Activated T-cell treated with anti-CD3 and anti-CD28 coated beads for 4 hours (primary cell): ENCODE results near the gene BTG4.
A peak's percentile ranks its signal among the peaks of the same experiment; 100 is the strongest.

Experiments
- DNase-seq: peaks from one replicate; pipeline ENCODE4 v3.0.0-alpha.2; 2020

BTG4 gene

GRCh38 chr11:111452817-111453552 is 59.2 kb downstream of the BTG4 start:
- no peak for DNase-seq

- no peak for DNase-seq
Observed at GRCh38 chr11:111452146-111452545, 60.0 kb downstream of the BTG4 start.

GRCh38 chr11:111450480-111451320 is 61.5 kb downstream of the BTG4 start:
- DNase-seq: no peak

GRCh38 chr11:111449696-111450479 is 62.3 kb downstream of the BTG4 start:
- no peak for DNase-seq

- no peak for DNase-seq
Observed at GRCh38 chr11:111448831-111449557, 63.2 kb downstream of the BTG4 start.

- DNase-seq: no peak
Observed at GRCh38 chr11:111448414-111448813, 63.8 kb downstream of the BTG4 start.

- no peak for DNase-seq
Observed at GRCh38 chr11:111447931-111448330, 64.3 kb downstream of the BTG4 start.

- DNase-seq: no peak
Observed at GRCh38 chr11:111447112-111447471, 65.1 kb downstream of the BTG4 start.

GRCh38 chr11:111446404-111447111 is 65.6 kb downstream of the BTG4 start:
- DNase-seq: peak; percentile 66

GRCh38 chr11:111445586-111445985 is 66.6 kb downstream of the BTG4 start:
- no peak for DNase-seq
